ENCODE results near the gene NCCRP1.

- TF ChIP-seq POLR2A (IDR thresholded peaks at IDR 0.05) = no peak
- TF ChIP-seq CTCF (IDR thresholded peaks at IDR 0.05) = no peak
- TF ChIP-seq POLR2AphosphoS5 (IDR thresholded peaks at IDR 0.05) = no peak
- no peak for TF ChIP-seq EP300 (IDR thresholded peaks at IDR 0.05)
These were observed 6.9 kb downstream of the NCCRP1 start, which contains the start of gene SYCN for GRCh38 chr19:39203372-39204341.
